ENCODE results near the gene FAM227A.
"Not testable (repeated sequence)": the region's sequence is repeated elsewhere in the genome, so short reads cannot be mapped to it uniquely, and the experiment has no call there.

FAM227A gene

DNA sequence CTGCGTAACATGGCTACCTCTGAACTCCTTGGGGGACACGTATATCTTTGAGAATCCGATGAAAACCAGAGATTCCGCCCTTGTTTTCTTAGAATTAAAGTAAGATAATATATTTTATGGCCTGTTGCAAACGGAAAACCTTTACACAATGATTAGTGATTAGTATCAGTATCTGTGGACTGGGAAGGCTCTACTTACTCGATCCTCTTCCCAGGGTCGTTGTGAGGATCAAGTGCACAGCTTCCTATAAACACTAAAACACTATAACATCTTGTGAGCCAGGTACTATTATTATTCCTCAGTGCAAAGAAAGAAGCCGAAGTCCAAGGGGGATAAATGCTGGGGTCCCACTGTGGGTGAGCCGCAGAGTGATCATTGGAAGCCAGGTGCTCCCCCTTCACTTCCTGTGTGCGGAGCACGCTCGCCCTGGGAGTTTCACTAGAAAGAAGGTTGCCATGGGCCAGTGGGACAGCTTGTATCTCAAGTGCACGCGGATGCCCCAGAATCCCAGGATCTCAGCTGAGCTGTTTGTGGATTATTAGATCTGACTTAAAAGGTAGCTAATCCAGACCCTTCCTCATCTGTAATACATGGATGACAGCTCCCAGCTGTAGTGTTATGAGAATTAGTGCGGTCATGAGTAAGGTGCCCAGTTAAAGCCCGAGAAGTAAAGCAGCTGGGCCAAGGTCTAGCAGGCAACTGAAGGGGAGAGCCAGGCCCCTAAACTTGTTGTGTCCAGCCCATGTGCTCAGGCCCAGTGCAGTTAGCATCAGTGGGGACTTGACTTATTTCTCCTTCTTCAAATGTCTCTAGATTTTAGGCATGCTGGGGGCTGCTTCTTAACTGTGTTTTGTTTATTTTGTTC, 1.1 kb upstream of the FAM227A start:
- TF ChIP-seq, protein P1, sequence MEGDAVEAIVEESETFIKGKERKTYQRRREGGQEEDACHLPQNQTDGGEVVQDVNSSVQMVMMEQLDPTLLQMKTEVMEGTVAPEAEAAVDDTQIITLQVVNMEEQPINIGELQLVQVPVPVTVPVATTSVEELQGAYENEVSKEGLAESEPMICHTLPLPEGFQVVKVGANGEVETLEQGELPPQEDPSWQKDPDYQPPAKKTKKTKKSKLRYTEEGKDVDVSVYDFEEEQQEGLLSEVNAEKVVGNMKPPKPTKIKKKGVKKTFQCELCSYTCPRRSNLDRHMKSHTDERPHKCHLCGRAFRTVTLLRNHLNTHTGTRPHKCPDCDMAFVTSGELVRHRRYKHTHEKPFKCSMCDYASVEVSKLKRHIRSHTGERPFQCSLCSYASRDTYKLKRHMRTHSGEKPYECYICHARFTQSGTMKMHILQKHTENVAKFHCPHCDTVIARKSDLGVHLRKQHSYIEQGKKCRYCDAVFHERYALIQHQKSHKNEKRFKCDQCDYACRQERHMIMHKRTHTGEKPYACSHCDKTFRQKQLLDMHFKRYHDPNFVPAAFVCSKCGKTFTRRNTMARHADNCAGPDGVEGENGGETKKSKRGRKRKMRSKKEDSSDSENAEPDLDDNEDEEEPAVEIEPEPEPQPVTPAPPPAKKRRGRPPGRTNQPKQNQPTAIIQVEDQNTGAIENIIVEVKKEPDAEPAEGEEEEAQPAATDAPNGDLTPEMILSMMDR (IDR thresholded peaks at IDR 0.05; ENCODE audit: low read depth, low read length, missing control alignments), result no peak
- no peak for DNase-seq (ENCODE audit: low read depth)

DNA sequence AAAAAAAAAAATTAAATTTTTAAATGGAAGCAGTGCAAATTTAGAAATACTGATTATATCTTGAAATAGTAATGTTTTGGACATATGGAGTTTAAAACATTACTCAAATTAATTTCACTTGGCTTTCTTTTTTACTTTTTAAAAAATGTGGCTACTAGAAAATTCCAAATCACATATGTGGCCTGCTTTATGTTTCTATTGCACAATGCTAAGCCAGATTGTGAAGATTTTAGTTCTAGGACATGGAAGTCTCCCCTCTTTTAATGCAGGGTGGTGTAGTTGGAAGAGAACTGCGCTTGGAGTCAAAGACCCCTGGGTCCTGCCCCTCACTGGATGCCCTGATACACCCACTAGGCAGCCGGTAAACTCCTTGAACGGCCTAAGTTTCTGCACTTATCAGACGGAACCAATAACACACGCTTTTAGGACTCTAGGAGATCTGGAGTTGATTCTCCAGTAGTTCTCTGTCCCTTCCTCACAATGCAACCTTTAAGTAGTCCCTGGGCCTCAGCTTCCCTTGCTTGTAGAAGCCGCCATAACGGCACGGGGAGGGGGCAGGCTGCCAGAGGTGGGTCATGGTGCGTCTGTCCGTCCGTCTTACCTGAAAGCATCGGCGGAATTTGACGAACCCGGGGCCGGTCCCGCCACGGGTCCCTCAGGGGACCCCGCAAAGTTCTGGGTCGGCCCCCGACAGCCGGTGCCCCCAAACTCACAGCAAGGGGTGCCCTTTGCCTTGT, 505 bp downstream of the FAM227A start:
- TF ChIP-seq, protein P1 (IDR thresholded peaks at IDR 0.05; ENCODE audit: low read depth, low read length, missing control alignments), result no peak
- H3K4me3 ChIP-seq (ENCODE audit: low read depth, low read length), result peak overlapping the region; percentile 80
- DNase-seq (ENCODE audit: low read depth), result no peak

More for the DNA sequence above, 1.1 kb upstream of the FAM227A start:
- peak overlapping the region; percentile 80 for H3K4me3 ChIP-seq (ENCODE audit: low read depth, low read length)

DNA sequence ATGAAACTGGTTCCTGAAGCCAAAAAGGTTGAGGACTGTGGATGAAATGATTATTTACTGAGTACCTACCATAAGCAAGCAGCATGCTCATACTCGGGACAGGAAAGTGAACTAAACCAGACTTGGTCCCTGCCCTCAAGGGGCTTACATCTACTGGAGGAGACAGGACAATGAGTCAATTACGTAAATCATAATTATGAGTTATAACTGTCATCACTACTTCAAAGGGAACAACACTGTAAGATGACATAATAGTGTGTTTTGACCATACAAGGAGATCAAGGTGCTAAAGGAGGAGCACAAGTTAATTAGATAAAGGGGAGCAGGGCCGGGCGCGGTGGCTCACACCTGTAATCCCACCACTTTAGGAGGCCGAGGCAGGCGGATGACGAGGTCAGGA, 2.5 kb downstream of the FAM227A start:
- DNase-seq (ENCODE audit: low read depth), result no peak
- TF ChIP-seq, protein P1 (IDR thresholded peaks at IDR 0.05; ENCODE audit: low read depth, low read length, missing control alignments), result no peak
- H3K4me3 ChIP-seq (ENCODE audit: low read depth, low read length), result no peak overlapping the region

DNA sequence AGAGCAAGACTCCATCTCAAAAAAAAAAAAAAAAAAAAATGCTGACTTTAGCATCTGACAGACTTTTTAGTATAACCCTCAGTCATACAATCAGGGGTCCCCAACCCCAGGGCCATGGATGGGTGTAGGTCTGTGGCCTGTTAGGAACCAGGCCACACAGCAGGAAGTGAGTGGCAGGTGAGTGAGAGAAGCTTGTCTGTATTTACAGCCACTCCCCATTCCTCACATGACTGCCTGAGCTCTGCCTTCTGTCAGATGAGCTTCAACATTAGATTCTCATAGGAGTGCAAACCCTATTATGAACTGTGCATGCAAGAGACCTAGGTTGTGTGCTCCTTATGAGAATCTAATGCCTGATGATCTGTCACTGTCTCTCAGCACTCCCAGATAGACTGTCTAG, 3.3 kb downstream of the FAM227A start:
- TF ChIP-seq, protein P1 (IDR thresholded peaks at IDR 0.05; ENCODE audit: low read depth, low read length, missing control alignments), result no peak
- DNase-seq (ENCODE audit: low read depth), result no peak
- H3K4me3 ChIP-seq (ENCODE audit: low read depth, low read length), result no peak overlapping the region

DNA sequence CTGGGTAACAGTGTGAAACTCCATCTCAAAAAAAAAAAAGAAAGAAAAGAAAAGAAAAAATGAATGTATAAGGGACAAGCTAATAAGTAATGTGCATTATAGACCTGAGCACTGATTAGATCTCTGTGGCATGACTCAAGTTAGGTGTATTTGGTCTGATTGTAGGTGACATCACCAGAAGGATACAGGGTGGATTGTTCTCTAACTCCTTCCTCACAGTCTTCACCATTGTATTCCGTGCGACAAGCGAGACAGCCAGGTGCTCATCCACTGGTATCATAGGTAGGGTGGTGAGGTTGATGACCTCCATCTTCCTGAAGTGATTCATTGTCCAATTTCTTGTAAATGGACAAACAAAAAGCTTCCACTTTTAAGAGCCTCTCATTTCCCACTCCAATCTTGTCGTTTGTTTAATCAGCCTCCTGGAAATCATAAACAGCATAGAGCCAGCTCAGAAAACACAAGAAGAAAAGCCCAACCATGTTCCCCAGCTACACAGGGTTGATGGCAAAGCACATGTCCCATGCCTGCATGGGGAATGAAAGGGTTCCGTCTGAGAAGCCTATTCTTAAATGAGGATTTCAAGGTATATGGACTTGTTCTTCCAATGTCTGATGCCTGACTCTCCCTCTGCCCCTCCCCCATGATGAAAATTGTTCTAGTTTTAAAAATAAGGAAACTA, 6.2 kb downstream of the FAM227A start:
- TF ChIP-seq, protein P1 (IDR thresholded peaks at IDR 0.05; ENCODE audit: low read depth, low read length, missing control alignments), result no peak
- H3K4me3 ChIP-seq (ENCODE audit: low read depth, low read length), result no peak overlapping the region
- DNase-seq (ENCODE audit: low read depth), result no peak

DNA sequence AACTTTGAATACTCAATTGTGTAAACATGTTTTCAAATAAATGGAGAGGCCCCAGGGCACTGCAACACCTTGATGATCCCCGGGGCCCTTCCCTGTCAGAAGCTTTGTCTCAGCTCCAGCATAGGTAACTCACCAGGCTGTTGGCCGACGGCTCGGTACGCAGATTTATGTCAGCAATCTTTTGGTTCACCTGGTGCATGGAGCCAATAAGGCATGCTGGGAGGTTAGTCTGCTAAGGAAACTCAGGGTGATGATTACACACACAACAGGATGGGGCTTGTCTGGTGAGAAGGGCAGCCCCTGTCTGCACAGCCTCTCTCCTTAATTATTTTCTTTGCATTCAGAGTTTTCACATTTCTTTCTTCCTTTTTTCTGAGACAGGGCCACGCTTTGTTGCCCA, 10.8 kb downstream of the FAM227A start:
- DNase-seq (ENCODE audit: low read depth), result no peak
- no peak overlapping the region for H3K4me3 ChIP-seq (ENCODE audit: low read depth, low read length)
- TF ChIP-seq, protein P1 (IDR thresholded peaks at IDR 0.05; ENCODE audit: low read depth, low read length, missing control alignments), result no peak

DNA sequence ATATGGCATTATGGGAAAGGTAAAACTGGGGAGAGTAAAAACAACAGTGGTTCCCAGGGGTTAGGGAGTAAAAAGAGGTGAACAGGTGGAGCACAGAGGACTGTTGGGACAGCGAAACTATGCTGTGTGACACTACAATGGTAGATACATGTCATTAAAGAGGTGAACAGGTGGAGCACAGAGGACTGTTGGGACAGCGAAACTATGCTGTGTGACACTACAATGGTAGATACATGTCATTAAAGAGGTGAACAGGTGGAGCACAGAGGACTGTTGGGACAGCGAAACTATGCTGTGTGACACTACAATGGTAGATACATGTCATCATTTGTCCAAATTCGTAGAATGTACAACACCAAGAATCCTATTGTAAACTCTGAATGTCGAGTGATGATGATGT, 11.9 kb downstream of the FAM227A start:
- H3K4me3 ChIP-seq (ENCODE audit: low read depth, low read length); DNase-seq (ENCODE audit: low read depth): not testable (repeated sequence)
